Measurements from ENCODE around the gene CCNC.

DNA sequence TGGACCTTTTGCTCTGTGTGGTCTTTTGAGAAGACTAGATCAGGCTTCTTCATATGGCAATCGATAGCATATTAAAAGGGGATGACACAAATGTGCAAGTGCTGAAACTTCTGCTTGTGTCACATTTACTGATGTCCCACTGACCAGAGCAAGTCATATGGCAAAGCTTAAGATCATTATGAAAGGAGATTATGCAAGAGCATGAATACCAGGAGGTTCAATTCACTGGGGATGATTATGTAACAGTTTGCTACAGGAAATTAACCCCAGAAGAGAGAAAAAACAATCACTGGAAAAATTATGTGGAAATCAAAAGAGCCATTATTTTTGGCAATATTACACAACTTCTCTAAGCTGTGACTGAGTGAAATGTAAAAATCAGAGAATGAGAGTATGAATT, 24.4 kb upstream of the CCNC start:
- TF ChIP-seq, protein P1, sequence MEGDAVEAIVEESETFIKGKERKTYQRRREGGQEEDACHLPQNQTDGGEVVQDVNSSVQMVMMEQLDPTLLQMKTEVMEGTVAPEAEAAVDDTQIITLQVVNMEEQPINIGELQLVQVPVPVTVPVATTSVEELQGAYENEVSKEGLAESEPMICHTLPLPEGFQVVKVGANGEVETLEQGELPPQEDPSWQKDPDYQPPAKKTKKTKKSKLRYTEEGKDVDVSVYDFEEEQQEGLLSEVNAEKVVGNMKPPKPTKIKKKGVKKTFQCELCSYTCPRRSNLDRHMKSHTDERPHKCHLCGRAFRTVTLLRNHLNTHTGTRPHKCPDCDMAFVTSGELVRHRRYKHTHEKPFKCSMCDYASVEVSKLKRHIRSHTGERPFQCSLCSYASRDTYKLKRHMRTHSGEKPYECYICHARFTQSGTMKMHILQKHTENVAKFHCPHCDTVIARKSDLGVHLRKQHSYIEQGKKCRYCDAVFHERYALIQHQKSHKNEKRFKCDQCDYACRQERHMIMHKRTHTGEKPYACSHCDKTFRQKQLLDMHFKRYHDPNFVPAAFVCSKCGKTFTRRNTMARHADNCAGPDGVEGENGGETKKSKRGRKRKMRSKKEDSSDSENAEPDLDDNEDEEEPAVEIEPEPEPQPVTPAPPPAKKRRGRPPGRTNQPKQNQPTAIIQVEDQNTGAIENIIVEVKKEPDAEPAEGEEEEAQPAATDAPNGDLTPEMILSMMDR (IDR thresholded peaks at IDR 0.05): no peak
- TF ChIP-seq MYBL2 (CRISPR knock-in tag; IDR thresholded peaks at IDR 0.05): no peak
- TF ChIP-seq, protein P2, sequence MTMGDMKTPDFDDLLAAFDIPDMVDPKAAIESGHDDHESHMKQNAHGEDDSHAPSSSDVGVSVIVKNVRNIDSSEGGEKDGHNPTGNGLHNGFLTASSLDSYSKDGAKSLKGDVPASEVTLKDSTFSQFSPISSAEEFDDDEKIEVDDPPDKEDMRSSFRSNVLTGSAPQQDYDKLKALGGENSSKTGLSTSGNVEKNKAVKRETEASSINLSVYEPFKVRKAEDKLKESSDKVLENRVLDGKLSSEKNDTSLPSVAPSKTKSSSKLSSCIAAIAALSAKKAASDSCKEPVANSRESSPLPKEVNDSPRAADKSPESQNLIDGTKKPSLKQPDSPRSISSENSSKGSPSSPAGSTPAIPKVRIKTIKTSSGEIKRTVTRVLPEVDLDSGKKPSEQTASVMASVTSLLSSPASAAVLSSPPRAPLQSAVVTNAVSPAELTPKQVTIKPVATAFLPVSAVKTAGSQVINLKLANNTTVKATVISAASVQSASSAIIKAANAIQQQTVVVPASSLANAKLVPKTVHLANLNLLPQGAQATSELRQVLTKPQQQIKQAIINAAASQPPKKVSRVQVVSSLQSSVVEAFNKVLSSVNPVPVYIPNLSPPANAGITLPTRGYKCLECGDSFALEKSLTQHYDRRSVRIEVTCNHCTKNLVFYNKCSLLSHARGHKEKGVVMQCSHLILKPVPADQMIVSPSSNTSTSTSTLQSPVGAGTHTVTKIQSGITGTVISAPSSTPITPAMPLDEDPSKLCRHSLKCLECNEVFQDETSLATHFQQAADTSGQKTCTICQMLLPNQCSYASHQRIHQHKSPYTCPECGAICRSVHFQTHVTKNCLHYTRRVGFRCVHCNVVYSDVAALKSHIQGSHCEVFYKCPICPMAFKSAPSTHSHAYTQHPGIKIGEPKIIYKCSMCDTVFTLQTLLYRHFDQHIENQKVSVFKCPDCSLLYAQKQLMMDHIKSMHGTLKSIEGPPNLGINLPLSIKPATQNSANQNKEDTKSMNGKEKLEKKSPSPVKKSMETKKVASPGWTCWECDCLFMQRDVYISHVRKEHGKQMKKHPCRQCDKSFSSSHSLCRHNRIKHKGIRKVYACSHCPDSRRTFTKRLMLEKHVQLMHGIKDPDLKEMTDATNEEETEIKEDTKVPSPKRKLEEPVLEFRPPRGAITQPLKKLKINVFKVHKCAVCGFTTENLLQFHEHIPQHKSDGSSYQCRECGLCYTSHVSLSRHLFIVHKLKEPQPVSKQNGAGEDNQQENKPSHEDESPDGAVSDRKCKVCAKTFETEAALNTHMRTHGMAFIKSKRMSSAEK (CRISPR knock-in tag; IDR thresholded peaks at IDR 0.05; ENCODE audit: borderline replicate concordance): no peak
- TF ChIP-seq JAZF1 (CRISPR knock-in tag; IDR thresholded peaks at IDR 0.05): no peak
- no peak for TF ChIP-seq ZNF232 (CRISPR knock-in tag; IDR thresholded peaks at IDR 0.05)
- TF ChIP-seq, protein P3, sequence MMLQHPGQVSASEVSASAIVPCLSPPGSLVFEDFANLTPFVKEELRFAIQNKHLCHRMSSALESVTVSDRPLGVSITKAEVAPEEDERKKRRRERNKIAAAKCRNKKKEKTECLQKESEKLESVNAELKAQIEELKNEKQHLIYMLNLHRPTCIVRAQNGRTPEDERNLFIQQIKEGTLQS (CRISPR knock-in tag; conservative IDR thresholded peaks at IDR 0.05): no peak
- TF ChIP-seq, protein P4, sequence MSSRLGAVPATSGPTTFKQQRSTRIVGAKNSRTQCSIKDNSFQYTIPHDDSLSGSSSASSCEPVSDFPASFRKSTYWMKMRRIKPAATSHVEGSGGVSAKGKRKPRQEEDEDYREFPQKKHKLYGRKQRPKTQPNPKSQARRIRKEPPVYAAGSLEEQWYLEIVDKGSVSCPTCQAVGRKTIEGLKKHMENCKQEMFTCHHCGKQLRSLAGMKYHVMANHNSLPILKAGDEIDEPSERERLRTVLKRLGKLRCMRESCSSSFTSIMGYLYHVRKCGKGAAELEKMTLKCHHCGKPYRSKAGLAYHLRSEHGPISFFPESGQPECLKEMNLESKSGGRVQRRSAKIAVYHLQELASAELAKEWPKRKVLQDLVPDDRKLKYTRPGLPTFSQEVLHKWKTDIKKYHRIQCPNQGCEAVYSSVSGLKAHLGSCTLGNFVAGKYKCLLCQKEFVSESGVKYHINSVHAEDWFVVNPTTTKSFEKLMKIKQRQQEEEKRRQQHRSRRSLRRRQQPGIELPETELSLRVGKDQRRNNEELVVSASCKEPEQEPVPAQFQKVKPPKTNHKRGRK (CRISPR knock-in tag; IDR thresholded peaks at IDR 0.05; ENCODE audit: borderline replicate concordance): no peak
- TF ChIP-seq ZNF219 (CRISPR knock-in tag; IDR thresholded peaks at IDR 0.05; ENCODE audit: borderline replicate concordance): no peak
- TF ChIP-seq ZBTB21 (CRISPR knock-in tag; IDR thresholded peaks at IDR 0.05; ENCODE audit: borderline replicate concordance): no peak
- TF ChIP-seq TCF7 (CRISPR knock-in tag; IDR thresholded peaks at IDR 0.05; ENCODE audit: low read depth): no peak
- TF ChIP-seq ZNF263 (CRISPR knock-in tag; IDR thresholded peaks at IDR 0.05; ENCODE audit: low read depth): no peak
- TF ChIP-seq SMAD4 (CRISPR knock-in tag; IDR thresholded peaks at IDR 0.05): no peak
